H54 (cell line): ENCODE measurements around the gene CDKN2B-AS1.
"Not testable (repeated sequence)": the region's sequence is repeated elsewhere in the genome, so short reads cannot be mapped to it uniquely, and the experiment has no call there.

ENCODE experiments used
- DNase-seq: peaks from one replicate; pipeline ENCODE4 v3.0.0; 2011; ENCODE audit warnings: low spot score, mixed read lengths; ENCODE audit not compliant: insufficient read length
- FAIRE-seq: peaks from 3 replicates; lab custom pipeline; 2011; peaks lifted over from hg19 to GRCh38; lab: Jason Lieb, UNC
- POLR2A ChIP-seq: IDR thresholded peaks from 2 replicates; pipeline ENCODE4 v1.6.1; 2011; ENCODE audit warnings: low read depth, mild to moderate bottlenecking, low read length

CDKN2B-AS1 gene

GRCh38 chr9:21994556-21995005 lies at the start of gene CDKN2B-AS1:
Gene CDKN2B-AS1, plus strand, starts transcription at chr9:21994791.
- no peak for DNase-seq
- no peak for TF ChIP-seq POLR2A
- no peak for FAIRE-seq

DNA sequence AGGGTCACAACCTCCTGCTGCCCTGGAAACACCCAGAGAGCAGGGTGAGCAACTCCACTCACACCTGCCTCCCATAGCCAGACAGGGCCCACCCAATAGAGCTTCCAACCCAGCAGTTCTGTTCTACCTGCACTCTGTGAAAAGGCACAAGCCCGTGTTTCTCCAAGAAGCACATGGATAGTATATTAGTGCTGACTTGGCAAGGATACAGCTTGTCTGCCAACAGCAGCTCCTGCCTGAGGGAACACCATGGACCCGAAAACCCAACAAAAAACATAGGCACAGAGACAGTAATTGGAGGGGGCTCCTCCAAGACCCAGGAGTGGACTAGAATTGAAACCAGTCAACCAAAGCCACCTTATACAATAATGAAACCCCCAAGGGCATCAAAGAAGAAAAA lies 49.0 kb upstream of the CDKN2B-AS1 start:
- FAIRE-seq, result no peak
- TF ChIP-seq POLR2A, result no peak
- DNase-seq, result no peak

DNA sequence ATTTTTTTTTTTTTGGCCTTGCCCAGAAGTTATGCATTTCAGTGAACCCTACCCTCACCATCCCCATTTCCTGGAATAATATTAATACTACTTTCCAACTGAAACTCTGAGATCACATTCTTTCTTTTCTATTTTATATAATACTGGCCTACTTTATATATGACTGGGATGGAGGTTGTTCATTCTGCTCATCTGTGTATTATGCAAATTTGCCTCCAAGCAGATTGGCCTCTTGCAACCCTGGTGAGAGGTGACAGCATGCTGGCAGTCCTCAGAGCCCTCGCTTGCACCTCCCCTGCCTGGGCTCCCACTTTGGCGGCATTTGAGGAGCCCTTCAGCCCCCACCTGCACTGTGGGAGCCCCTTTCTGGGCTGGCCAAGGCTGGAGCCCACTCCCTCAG lies 35.8 kb upstream of the CDKN2B-AS1 start:
- DNase-seq (no peak), FAIRE-seq (no peak)
- TF ChIP-seq POLR2A, result no peak

GRCh38 chr9:21959268-21959667 lies 35.3 kb upstream of the CDKN2B-AS1 start:
- not testable (repeated sequence) for DNase-seq, FAIRE-seq

DNA sequence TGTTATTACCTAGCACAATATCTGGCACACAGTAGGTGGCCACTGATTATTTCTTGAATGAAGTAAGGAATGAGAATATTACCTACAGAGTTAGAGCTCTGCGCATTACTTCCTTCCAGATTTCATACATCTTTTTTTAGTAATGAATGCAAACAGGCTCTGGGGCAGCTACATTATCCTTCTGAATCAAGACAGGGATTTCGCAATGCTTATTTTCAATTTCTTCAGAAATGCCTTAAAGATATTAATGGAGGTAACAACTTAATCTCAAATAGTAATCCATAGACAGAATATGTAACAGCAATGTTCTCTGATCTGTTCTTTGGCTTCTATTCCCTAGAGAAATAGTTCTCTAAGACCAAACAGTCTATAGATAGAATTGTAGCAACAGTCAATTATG lies 33.0 kb upstream of the CDKN2B-AS1 start:
- DNase-seq, result no peak
- no peak for FAIRE-seq
- no peak for TF ChIP-seq POLR2A

GRCh38 chr9:21964925-21965385 lies 29.6 kb upstream of the CDKN2B-AS1 start:
- no peak for TF ChIP-seq POLR2A
- DNase-seq (no peak), FAIRE-seq (no peak)

DNA sequence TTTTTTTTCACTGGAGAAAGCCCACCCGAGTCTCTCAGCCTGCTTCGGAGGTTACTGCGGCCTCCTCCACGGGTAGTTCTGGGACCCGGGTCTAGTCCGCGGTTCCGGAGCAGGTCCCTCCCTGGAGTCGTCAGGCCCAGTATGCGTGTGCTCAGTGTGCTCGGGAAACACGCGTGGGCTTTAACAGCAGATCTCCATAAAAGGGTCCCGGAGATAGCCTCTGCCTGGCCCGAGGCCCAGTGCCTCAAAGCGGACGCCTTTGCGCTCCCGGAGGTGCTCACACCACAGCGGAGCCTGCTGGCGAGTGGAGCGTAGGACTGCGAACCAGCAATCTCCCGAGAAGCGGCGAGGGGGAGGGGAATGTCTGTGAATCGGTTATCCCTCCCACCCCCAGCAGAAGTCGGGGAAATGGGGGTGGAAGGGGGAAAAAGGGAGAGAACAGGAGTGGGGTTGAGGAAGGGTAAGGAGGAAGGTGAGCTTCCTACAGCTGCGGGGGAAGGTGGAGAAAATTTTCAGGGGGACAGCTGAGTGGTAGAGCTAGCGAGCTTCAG lies 29.1 kb upstream of the CDKN2B-AS1 start:
- FAIRE-seq, result no peak
- no peak for TF ChIP-seq POLR2A
- no peak for DNase-seq

DNA sequence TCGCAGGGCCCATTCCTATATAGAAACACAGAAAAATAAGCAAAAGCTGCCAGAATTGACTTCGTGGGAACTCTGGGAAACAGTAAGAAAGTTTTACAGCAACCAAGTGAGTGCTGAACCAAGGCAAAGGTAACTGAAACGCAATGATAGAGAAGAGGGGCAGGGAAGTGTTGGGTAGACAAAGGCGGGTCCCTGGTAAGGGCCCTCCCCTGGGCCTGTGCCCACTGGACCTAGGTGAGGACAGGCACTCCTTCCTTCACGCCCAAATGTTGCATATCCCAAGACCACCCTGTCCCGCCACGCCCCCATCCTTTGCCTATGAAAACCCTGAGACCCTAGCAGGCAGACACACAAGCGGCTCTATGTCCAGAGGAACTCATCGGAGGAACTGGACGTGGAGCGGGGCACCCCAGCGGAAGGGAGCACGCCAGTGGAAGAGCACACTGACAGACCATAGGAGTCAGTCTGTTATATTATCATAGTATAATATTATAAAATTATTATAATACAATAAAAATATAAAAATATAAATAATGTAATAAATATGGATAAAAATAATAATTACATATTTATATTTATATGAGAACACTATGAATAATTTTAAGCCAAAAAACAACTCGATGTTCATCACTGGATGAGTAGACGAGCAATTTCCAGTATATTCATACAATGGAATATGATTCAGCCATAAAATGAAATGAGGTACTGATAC lies 28.3 kb upstream of the CDKN2B-AS1 start:
- no peak for TF ChIP-seq POLR2A
- no peak for FAIRE-seq

GRCh38 chr9:21967169-21967568 lies 27.4 kb upstream of the CDKN2B-AS1 start:
- no peak for TF ChIP-seq POLR2A
- DNase-seq (no peak), FAIRE-seq (no peak)

More for the DNA sequence above, 28.3 kb upstream of the CDKN2B-AS1 start:
- DNase-seq, result no peak

DNA sequence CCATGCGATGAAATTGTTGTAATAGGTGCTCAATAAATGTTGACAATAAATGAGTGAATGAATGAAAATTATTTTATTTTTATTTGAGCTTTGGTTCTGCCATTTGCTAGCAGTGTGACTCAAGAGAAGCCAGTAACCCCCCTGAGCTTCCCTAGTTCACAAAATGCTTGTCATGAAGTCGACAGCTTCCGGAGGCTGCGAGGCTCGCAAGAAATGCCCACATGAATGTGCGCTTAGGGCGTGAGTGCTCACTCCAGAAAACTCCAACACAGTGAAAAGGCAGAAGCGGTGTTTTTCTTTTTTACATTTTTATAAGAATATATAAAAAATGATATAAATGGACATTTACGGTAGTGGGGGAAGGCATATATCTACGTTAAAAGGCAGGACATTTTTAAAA lies 26.9 kb upstream of the CDKN2B-AS1 start:
- FAIRE-seq (no peak), DNase-seq (no peak)

GRCh38 chr9:21968331-21969010 lies 26.1 kb upstream of the CDKN2B-AS1 start:
- no peak for TF ChIP-seq POLR2A
- DNase-seq (no peak), FAIRE-seq (no peak)

More for the DNA sequence above, 26.9 kb upstream of the CDKN2B-AS1 start:
- no peak for TF ChIP-seq POLR2A

DNA sequence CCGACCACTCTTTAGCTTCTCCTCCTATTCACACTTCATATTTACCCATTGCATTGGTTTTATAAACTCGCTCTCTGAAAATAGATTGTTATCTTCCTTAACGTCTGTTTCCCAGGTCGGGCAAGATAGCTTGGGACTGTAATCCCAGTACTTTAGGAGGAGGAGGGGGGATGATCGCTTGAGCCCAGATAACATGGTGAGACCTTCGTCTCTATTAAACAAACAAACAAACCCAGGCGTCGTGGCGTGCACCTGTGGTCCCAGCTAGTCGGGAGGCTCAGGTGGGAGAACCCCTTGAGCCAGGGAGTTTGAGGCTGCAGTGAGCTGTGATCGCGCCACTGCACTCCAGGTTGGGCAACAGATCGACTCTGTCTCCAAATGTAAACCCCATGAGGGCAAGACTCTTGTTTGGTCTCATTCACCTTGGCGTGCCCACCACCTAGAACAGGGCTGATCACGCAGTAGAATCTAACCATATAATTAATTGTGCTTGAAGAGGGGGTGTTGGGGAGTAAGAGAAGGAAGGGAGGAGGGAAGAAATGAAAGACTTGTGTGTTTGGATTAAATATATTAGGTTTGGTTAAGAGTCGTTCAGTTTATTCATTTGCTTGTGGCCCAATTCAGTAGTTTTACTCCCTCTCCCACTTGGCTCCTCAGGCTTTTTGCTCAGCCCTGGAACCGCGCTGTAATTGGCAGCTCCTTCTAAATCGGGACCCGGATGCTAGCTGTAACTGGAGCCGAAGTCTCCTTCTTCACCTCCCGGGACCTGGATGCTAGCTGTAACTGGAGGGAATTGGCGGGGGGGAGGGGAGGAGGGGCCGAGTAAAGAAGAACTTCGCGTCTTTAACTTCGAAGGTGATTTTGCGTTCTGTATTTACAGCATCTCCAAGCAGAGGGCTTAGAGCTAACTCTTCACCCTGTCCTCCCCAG lies 25.3 kb upstream of the CDKN2B-AS1 start:
- DNase-seq (no peak), FAIRE-seq (no peak)
- TF ChIP-seq POLR2A, result no peak

DNA sequence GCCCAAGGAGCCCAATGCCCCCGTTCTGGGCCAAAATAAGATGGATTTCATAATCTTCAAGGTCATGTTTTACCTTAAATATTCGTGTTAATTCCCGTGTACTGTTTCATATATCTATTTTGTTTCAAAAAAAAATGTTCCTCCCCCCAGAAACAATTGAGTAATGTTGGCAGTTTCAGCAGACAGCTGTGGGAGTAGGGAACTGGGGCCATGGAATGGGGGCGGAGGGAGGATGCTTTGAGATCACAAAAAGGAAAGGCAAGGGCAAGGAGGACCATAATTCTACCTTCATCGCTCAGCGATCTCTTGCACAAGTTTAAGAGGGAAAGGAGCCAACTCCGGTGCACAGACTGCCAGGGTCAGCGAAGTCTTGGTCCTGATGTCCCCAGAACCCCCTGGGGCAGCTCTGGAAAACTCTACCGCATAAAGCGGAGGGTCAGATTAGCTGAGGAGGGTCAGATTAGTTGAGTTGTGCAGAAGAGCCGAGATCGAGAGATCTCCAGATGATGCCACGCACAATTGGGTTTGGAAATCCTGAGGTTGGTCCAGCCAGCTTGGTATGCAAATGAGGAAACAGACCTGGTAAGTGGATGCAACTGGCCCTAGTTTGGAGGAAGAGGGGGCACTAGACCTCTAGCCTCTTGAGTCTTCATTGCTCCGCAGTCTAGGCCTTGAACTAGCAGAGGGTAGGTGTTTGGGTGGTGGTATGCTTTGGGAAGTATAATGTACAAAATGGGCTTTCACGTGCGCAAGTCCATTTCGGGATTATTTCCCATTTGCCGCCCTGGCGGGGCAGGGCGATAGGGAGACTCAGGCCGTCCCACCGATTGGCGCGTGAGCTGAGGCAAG lies 24.4 kb upstream of the CDKN2B-AS1 start:
- FAIRE-seq, result no peak
- TF ChIP-seq POLR2A, result no peak
- no peak for DNase-seq
